Heart right ventricle (tissue), 16 donors: ENCODE measurements around the gene MRPS30. TPM values are rescaled to one million over a fixed set of nuclear protein-coding genes. Genes with fewer than 3 reads are reported as not detected.

Experiments
- ATAC-seq, 8 donors: fragments of 200-7000 bp; cut with Tn5 transposase; one replicate each; pipeline ENCODE4 v1.9.1; 2020; ENCODE audit warnings: mild to moderate bottlenecking in 8 of 8, moderate library complexity in 8 of 8, moderate number of reproducible peaks in 1 of 8
- DNase-seq, 2 donors: peaks; one replicate each; pipeline ENCODE4 v3.0.0-alpha.2; 2020
- H3K27ac ChIP-seq, 10 donors: fragments of 200-600 bp; sonication (generic) in 2 of 10; one replicate each; pipeline versions ENCODE4 v1.5.0 to v1.8.0; 2020 to 2022; ENCODE audit warnings: mild to moderate bottlenecking in 3 of 10
- H3K27me3 ChIP-seq, 7 donors: fragments of 200-600 bp; one replicate each; pipeline ENCODE4 v1.8.0; 2021 to 2022; ENCODE audit warnings: mild to moderate bottlenecking in 2 of 7
- H3K36me3 ChIP-seq, 9 donors: fragments of 200-600 bp; sonication (generic) in 1 of 9; one replicate each; pipeline versions ENCODE4 v1.5.0 to v1.8.0; 2020 to 2022; ENCODE audit warnings: mild to moderate bottlenecking in 2 of 9
- H3K4me1 ChIP-seq, 9 donors: fragments of 200-600 bp; sonication (generic) in 1 of 9; one replicate each; pipeline versions ENCODE4 v1.5.0 to v1.8.0; 2020 to 2022; ENCODE audit warnings: mild to moderate bottlenecking in 4 of 9
- H3K4me3 ChIP-seq, 10 donors: fragments of 200-600 bp; sonication (generic) in 2 of 10; one replicate each; pipeline versions ENCODE4 v1.5.0 to v1.8.0; 2020 to 2022; ENCODE audit warnings: mild to moderate bottlenecking in 7 of 10, moderate library complexity in 2 of 10
- H3K9me3 ChIP-seq, 11 donors: fragments of 200-600 bp in 10 of 11; sonication (generic) in 2 of 11; one replicate each; pipeline versions ENCODE4 v1.5.0 to v1.8.0; 2013 to 2022; ENCODE audit warnings: mild to moderate bottlenecking in 2 of 11, control low read depth in 1 of 11, moderate library complexity in 1 of 11
- WGBS, 2 donors: extraction: QIAGEN DNeasy Blood & Tissue Kit; methylation state at CpG; one replicate each; pipeline ENCODE4 v1.1.7; 2013; ENCODE audit warnings: inconsistent platforms in 1 of 2; 5-methylcytosine and 5-hydroxymethylcytosine counted together
- intact Hi-C, 10 donors: fragments of 100-400 bp; cut with DNase I; formaldehyde crosslinking; loops; one replicate each; pipeline versions ENCODE4 v1.11.1 to v1.14.2; 2022
- polyA plus RNA-seq, 2 donors: library from polyadenylated mRNA; stranded (reverse); fragments of 200-250 nt; gene quantifications; one replicate each; pipeline ENCODE4 v1.2.3, GENCODE V29; 2013
- total RNA-seq, 10 donors: library from RNA; stranded (reverse); fragmentation: NEBNext Ultra II Directional in 3 of 10; extraction: Animal tissue kit (Norgen Biotek cat#: 25700) in 3 of 10; gene quantifications; one replicate each; pipeline versions ENCODE4 v1.2.1 to v1.2.4, GENCODE V29; 2021 to 2023
- TF ChIP-seq, protein P1 (sequence below), 9 donors: fragments of 200-600 bp; sonication (generic) in 2 of 9; IDR thresholded peaks; one replicate each; pipeline versions ENCODE4 v1.5.0 to v1.8.0; 2021 to 2022; ENCODE audit warnings: antibody characterized with exemption in 9 of 9, mild to moderate bottlenecking in 5 of 9, moderate library complexity in 1 of 9
- donor health status: Arrhythmogenic right ventricular cardiomyopathy.
- donor health status: ischemic (EF 13 %, LVEDD 7.1; RV severe dilation, severe dysfunction).
- donor health status: healthy with polysubstance abuse.
- donor health status: DM: no; HTN: yes; CAD: no.
- donor health status: DM: no; HTN: no; CAD: no.
- donor health status: ischemic (EF 25% LVEDD 6.9; RV normal size, moderate dysfunction).
- donor health status: ischemic (EF 25% LVEDD 5.7; RV mildly dilated, moderate dysfunction).
- donor health status: healthy.
- donor health status: DM: yes; HTN: yes; CAD: no.
- donor health status: Ischemic cardiomyopathy.
- donor health status: ischemic (EF 35%, LVEDD 5.7; RV mildly dilated, moderate dysfunction).
- donor health status: nonischemic (EF 11% LVEDD 7.7; RV severe dilation, severe dysfunction).
- donor health status: DM: yes; HTN: yes; CAD: no.
- donor health status: PGD.
- donor health status: ischemic (EF 29% LVEDD 5.4; RV normal size, mild dysfunction).
- donor health status: nonischemic (EF 23%, LVEDD 6.1; RV moderate dilation, normal function).

MRPS30 gene
- total and polyA plus RNA-seq, 12 donors = 35.7 to 92.7 (median 80.2) TPM

DNA sequence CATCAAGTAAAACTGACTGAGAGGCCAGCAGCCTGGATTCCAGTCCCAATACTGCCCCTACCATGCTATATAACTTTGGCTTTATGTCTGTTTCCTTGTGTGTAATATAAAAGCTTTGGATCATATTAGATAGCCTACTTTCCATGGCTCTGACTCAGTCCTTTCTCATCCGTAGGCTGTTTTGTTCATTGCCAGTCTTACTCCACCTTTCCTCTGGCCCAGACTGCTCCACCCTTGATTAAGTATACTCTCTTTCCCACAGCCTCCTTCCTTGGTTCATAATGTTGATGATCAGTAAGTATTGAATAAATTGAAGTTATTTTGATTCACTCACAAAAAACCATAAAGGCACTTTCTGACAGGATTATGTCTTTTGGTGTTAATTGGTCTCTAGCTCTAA, 1.5 kb upstream of the MRPS30 start:
- Histone ChIP-seq H3K27me3 (no peaks in the 10 kb centered on the region), H3K4me1 (peaks cover 3 to 37% (median 27%) of the 10 kb centered on the region in 9 donors), H3K36me3 (peaks cover 0 to 16% (median 5%) of the 10 kb centered on the region in 9 donors), H3K27ac (no peak overlapping the region), H3K4me3 (no peak overlapping the region), H3K9me3 (no peaks in the 10 kb centered on the region)
- ATAC-seq (no peak), DNase-seq (no peak)
- 61 to 69% methylated on average over 1 of the region's 1 CpG for WGBS, 2 donors
- TF ChIP-seq, protein P1, sequence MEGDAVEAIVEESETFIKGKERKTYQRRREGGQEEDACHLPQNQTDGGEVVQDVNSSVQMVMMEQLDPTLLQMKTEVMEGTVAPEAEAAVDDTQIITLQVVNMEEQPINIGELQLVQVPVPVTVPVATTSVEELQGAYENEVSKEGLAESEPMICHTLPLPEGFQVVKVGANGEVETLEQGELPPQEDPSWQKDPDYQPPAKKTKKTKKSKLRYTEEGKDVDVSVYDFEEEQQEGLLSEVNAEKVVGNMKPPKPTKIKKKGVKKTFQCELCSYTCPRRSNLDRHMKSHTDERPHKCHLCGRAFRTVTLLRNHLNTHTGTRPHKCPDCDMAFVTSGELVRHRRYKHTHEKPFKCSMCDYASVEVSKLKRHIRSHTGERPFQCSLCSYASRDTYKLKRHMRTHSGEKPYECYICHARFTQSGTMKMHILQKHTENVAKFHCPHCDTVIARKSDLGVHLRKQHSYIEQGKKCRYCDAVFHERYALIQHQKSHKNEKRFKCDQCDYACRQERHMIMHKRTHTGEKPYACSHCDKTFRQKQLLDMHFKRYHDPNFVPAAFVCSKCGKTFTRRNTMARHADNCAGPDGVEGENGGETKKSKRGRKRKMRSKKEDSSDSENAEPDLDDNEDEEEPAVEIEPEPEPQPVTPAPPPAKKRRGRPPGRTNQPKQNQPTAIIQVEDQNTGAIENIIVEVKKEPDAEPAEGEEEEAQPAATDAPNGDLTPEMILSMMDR (IDR thresholded peaks at IDR 0.05) = no peak
- intact Hi-C loops = no loop called here

DNA sequence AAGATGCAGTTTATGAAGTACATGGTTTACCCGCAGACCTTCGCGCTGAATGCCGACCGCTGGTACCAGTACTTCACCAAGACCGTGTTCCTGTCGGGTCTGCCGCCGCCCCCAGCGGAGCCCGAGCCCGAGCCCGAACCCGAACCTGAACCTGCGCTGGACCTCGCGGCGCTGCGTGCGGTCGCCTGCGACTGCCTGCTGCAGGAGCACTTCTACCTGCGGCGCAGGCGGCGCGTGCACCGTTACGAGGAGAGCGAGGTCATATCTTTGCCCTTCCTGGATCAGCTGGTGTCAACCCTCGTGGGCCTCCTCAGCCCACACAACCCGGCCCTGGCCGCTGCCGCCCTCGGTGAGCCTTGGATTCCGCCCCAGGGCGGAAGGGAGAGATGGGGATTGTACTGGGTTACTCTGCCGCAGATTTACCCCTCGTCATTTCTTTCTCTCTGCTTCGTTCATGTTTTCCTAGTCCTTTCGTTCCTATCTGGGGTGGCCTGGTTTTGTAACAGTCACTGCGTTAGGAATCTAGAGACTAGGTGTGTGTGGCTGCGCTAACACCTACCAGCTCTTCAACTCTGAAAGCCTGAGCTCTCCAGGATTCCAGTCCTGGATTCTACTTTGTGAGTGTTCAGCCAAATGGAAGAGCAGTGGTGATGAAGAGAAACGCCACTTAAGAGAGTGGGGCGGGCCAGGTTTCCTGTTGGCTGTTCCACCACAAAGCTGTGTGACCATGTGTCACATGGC, 638 bp downstream of the MRPS30 start:
- Histone ChIP-seq H3K4me1 (peaks cover 3 to 39% (median 27%) of the 10 kb centered on the region in 9 donors), H3K4me3 (peak overlapping the region; percentile 74 to 98 (median 92)), H3K9me3 (no peaks in the 10 kb centered on the region), H3K36me3 (peaks cover 0 to 38% (median 17%) of the 10 kb centered on the region in 9 donors), H3K27me3 (no peaks in the 10 kb centered on the region), H3K27ac (peak overlapping the region; percentile 52 to 94 (median 92))
- 0% methylated on average over 40 to 45 of the region's 45 CpGs for WGBS, 2 donors
- TF ChIP-seq, protein P1 (IDR thresholded peaks at IDR 0.05) = no peak
- DNase-seq (peak; percentile 19 to 34), ATAC-seq (peak; percentile 32 to 83 (median 58))
- intact Hi-C loops = no loop called here

DNA sequence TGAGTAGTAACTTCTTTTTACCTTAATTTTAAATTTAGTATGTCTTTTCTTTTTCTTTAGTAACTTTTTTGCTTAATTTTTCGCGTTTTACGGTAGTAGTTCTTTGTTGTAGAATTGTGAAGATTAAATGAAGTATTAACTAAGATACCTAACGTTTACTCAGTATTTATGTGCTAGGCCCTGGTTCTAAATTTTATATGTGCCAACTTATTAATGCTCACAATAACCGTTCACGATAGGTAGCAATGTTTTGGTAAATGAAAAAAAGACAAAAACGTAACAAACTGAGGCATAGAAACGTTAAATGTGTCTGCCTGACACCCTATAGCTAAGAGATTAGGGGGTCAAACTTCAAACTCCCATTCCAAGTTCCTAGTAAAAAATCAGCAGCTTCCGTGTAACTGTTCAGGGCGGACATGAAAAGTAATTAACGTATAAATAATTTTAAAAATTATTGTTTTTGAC, 1.2 kb downstream of the MRPS30 start:
- 12 to 17% methylated on average over 11 of the region's 11 CpGs for WGBS, 2 donors
- H3K4me3 ChIP-seq = peak overlapping the region; percentile 74 to 98 (median 92)
- peak overlapping the region in 8 of 10 donors; percentile 91 to 94 (median 93) for H3K27ac ChIP-seq
- intact Hi-C loops = no loop called here
- DNase-seq (no peak), ATAC-seq (no peak)
- H3K4me1 ChIP-seq = peaks cover 3 to 39% (median 27%) of the 10 kb centered on the region in 9 donors
- TF ChIP-seq, protein P1 (IDR thresholded peaks at IDR 0.05) = no peak
- peaks cover 0 to 44% (median 17%) of the 10 kb centered on the region in 9 donors for H3K36me3 ChIP-seq
- no peaks in the 10 kb centered on the region for H3K9me3 ChIP-seq
- no peaks in the 10 kb centered on the region for H3K27me3 ChIP-seq

DNA sequence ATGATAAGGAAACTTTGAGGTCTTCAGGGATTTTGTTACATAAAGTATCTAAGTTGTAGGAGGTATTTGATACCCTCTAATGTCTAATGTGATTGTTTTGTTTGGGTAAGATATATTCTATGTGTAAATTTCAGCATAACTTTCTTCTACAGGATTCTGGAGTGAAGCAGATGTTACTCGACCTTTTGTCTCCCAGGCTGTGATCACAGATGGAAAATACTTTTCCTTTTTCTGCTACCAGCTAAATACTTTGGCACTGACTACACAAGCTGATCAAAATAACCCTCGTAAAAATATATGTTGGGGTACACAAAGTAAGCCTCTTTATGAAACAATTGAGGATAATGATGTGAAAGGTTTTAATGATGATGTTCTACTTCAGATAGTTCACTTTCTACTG, 6.0 kb downstream of the MRPS30 start:
- TF ChIP-seq, protein P1 (IDR thresholded peaks at IDR 0.05) = no peak
- Histone ChIP-seq H3K4me1 (peaks cover 3 to 27% (median 18%) of the 10 kb centered on the region in 9 donors), H3K9me3 (no peaks in the 10 kb centered on the region), H3K27me3 (no peaks in the 10 kb centered on the region), H3K27ac (no peak overlapping the region), H3K4me3 (no peak overlapping the region), H3K36me3 (peaks cover 0 to 91% (median 25%) of the 10 kb centered on the region in 9 donors)
- WGBS, 2 donors = 72 to 75% methylated on average over 2 of the region's 2 CpGs
- intact Hi-C loops = no loop called here
- ATAC-seq (no peak), DNase-seq (no peak)
